HepG2 (cell line): Measurements from ENCODE around the gene MRPL14. TPM values are rescaled to one million over a fixed set of nuclear protein-coding genes. Genes with fewer than 3 reads are reported as not detected.
A peak's percentile ranks its signal among the peaks of the same experiment; 100 is the strongest.

Source experiments
- ATAC-seq: fragments of 200-7000 bp; cut with Tn5 transposase; 3 replicates; pipeline ENCODE4 v1.9.1; 2020; ENCODE audit warnings: mild to moderate bottlenecking, moderate library complexity
- BruUV-seq: library from RNA; stranded (reverse); fragments of 400-500 nt; replicated peaks from 2 replicates; lab custom pipeline; 2021; lab: Mats Ljungman, UMichigan
- CTCF ChIA-PET: fragments of 300-600 bp; formaldehyde crosslinking; extraction: SDS; loops from one replicate; lab custom pipeline; 2021; ENCODE audit warnings: low total read pairs, inconsistent platforms, low intra/inter-chr PET ratio; lab: Yijun Ruan, JAX
- POLR2A ChIA-PET: fragments of 350-600 bp; sonication (Branson Sonifier 250); formaldehyde crosslinking; loops from one replicate; lab custom pipeline; 2020; ENCODE audit warnings: antibody characterized with exemption, inconsistent platforms; lab: Yijun Ruan, JAX
- DNase-seq: peaks from one replicate; pipeline ENCODE4 v3.0.0-alpha.2; 2015; ENCODE audit warnings: low spot score
- FAIRE-seq: peaks from 3 replicates; lab custom pipeline; 2011; peaks lifted over from hg19 to GRCh38; lab: Jason Lieb, UNC
- H2AFZ ChIP-seq: one replicate; pipeline ENCODE4 v1.6.1; 2011; ENCODE audit warnings: low read length, inconsistent platforms
- H3K27ac ChIP-seq: fragments of 300-600 bp; 3 replicates; pipeline ENCODE4 v1.8.0; 2011; ENCODE audit warnings: mixed run types, mild to moderate bottlenecking, mixed read lengths, low read length, inconsistent platforms; ENCODE audit not compliant: insufficient read depth; ENCODE audit errors: extremely low read length
- H3K27me3 ChIP-seq, 2 experiments: fragments of 200-600 bp in 1 of 2; 2 replicates in 1 of 2; 3 replicates in 1 of 2; pipeline versions ENCODE4 v1.6.0 to v1.8.0; 2011; ENCODE audit warnings: low read length in 2 of 2, mild to moderate bottlenecking in 2 of 2, moderate library complexity in 2 of 2, inconsistent platforms in 1 of 2; ENCODE audit not compliant: insufficient read depth in 2 of 2, control insufficient read depth in 1 of 2
- H3K36me3 ChIP-seq, 2 experiments: fragments of 200-600 bp in 1 of 2; replicated peaks in 1 of 2; 2 replicates in 1 of 2; 3 replicates in 1 of 2; pipeline versions ENCODE4 v1.5.1 to v1.8.0; 2011; ENCODE audit warnings: low read length in 2 of 2, inconsistent platforms in 1 of 2; ENCODE audit not compliant: insufficient read depth in 2 of 2, control insufficient read depth in 1 of 2
- H3K4me1 ChIP-seq: 2 replicates; pipeline ENCODE4 v1.5.1; 2012; ENCODE audit warnings: low read length, inconsistent platforms; ENCODE audit not compliant: insufficient read depth
- H3K4me2 ChIP-seq: 2 replicates; pipeline ENCODE4 v1.6.0; 2011; ENCODE audit warnings: low read depth, low read length, inconsistent platforms
- H3K4me3 ChIP-seq, 3 experiments: fragments of 200-600 bp in 1 of 3; sonication (generic), shearing (Covaris generic) in 1 of 3; replicated peaks in 1 of 3; 2 replicates each; pipeline ENCODE4 v1.5.1; 2011 to 2016; ENCODE audit warnings: low read length in 3 of 3, inconsistent platforms in 2 of 3, low read depth in 2 of 3, mild to moderate bottlenecking in 2 of 3, control low read depth in 1 of 3, mixed read lengths in 1 of 3; ENCODE audit not compliant: insufficient read depth in 1 of 3
- H3K79me2 ChIP-seq: one replicate; pipeline ENCODE4 v1.6.1; 2011; ENCODE audit warnings: low read length, inconsistent platforms; ENCODE audit not compliant: insufficient read depth
- H3K9ac ChIP-seq: 2 replicates; pipeline ENCODE4 v1.6.0; 2011; ENCODE audit warnings: mild to moderate bottlenecking, low read depth, low read length, inconsistent platforms; ENCODE audit not compliant: insufficient read depth
- H3K9me3 ChIP-seq: 2 replicates; pipeline ENCODE4 v1.5.1; 2012; ENCODE audit warnings: mild to moderate bottlenecking, low read length
- H4K20me1 ChIP-seq: 2 replicates; pipeline ENCODE4 v1.6.0; 2011; ENCODE audit warnings: inconsistent platforms, mild to moderate bottlenecking, low read length, moderate library complexity; ENCODE audit not compliant: insufficient read depth
- AKAP8 ChIP-seq: sonication (generic); formaldehyde crosslinking; IDR thresholded peaks from 2 replicates; pipeline ENCODE4 v1.5.1; 2020; ENCODE audit warnings: mild to moderate bottlenecking, missing genetic modification reagents
- CREM ChIP-seq, 2 experiments: sonication (generic) in 1 of 2; formaldehyde crosslinking in 1 of 2; IDR thresholded peaks; 2 replicates each; pipeline versions ENCODE4 v1.4.0 to v1.6.1; 2016 to 2020; ENCODE audit warnings: antibody characterized with exemption in 1 of 2, mild to moderate bottlenecking in 1 of 2, missing genetic modification reagents in 1 of 2
- MYC ChIP-seq: sonication (generic); formaldehyde crosslinking; IDR thresholded peaks from 2 replicates; pipeline ENCODE4 v1.9.0; 2021; ENCODE audit warnings: missing genetic modification reagents, borderline replicate concordance
- NFYC ChIP-seq: IDR thresholded peaks from 2 replicates; pipeline ENCODE4 v1.6.1; 2016; ENCODE audit warnings: missing genetic modification reagents, missing compliant biosample characterization
- SP2 ChIP-seq: sonication (generic); formaldehyde crosslinking; IDR thresholded peaks from 2 replicates; pipeline ENCODE4 v1.5.1; 2020; ENCODE audit warnings: mild to moderate bottlenecking, missing genetic modification reagents
- TEAD3 ChIP-seq: optimal IDR thresholded peaks from 2 replicates; pipeline ENCODE3; 2016; ENCODE audit warnings: borderline replicate concordance
- ZFP90 ChIP-seq: sonication (generic); formaldehyde crosslinking; IDR thresholded peaks from 2 replicates; pipeline ENCODE4 v1.8.0; 2022; ENCODE audit warnings: missing genetic modification reagents, mild to moderate bottlenecking, inconsistent platforms, borderline replicate concordance
- ZMYM3 ChIP-seq: sonication (generic); formaldehyde crosslinking; IDR thresholded peaks from 2 replicates; pipeline ENCODE4 v1.5.1; 2020; ENCODE audit warnings: mild to moderate bottlenecking, missing genetic modification reagents
- ZNF260 ChIP-seq: sonication (generic); formaldehyde crosslinking; IDR thresholded peaks from 2 replicates; pipeline ENCODE4 v1.4.0; 2020; ENCODE audit warnings: missing genetic modification reagents, low read depth, mild to moderate bottlenecking, borderline replicate concordance
- ZNF263 ChIP-seq: sonication (generic); formaldehyde crosslinking; IDR thresholded peaks from 2 replicates; pipeline ENCODE4 v1.4.0; 2020; ENCODE audit warnings: missing genetic modification reagents
- ZNF430 ChIP-seq: sonication (generic); formaldehyde crosslinking; IDR thresholded peaks from 2 replicates; pipeline ENCODE4 v1.9.0; 2021; ENCODE audit warnings: mild to moderate bottlenecking, missing genetic modification reagents
- ZNF501 ChIP-seq: sonication (generic); formaldehyde crosslinking; IDR thresholded peaks from 2 replicates; pipeline ENCODE4 v1.5.1; 2020; ENCODE audit warnings: mild to moderate bottlenecking, moderate library complexity, missing genetic modification reagents
- ZNF598 ChIP-seq: sonication (generic); formaldehyde crosslinking; IDR thresholded peaks from 2 replicates; pipeline ENCODE4 v1.5.1; 2020; ENCODE audit warnings: mild to moderate bottlenecking, missing genetic modification reagents, borderline replicate concordance
- ZNF629 ChIP-seq: sonication (generic); formaldehyde crosslinking; conservative IDR thresholded peaks from 2 replicates; pipeline ENCODE4 v1.5.0; 2020; ENCODE audit warnings: missing genetic modification reagents
- ZSCAN31 ChIP-seq: sonication (generic); formaldehyde crosslinking; IDR thresholded peaks from 2 replicates; pipeline ENCODE4 v1.5.0; 2020; ENCODE audit warnings: low read depth, mild to moderate bottlenecking, missing genetic modification reagents
- WGBS: methylation state at CpG from one replicate; pipeline ENCODE4 v1.1.6; 2017; ENCODE audit warnings: low lambda C conversion rate; 5-methylcytosine and 5-hydroxymethylcytosine counted together
- in situ Hi-C: cut with HindIII; loops from 2 replicates; pipeline ENCODE4 v1.10.0; 2017; ENCODE audit warnings: low pct_unique_long_range_greater_than_20kb; ENCODE audit not compliant: extremely low pct_ligation_motif_present
- intact Hi-C: fragments of 100-400 bp; cut with micrococcal nuclease; formaldehyde crosslinking; loops from one replicate; pipeline ENCODE4 v1.10.0; 2022; ENCODE audit not compliant: unreplicated experiment
- polyA plus RNA-seq, 8 experiments: library from polyadenylated mRNA; depleted of rRNA in 3 of 8; stranded (reverse) in 7 of 8; unstranded in 1 of 8; fragments of >200 nt; fragmentation: Illumina TruSeq in 4 of 8; extraction: Trizol in 4 of 8; gene quantifications; 2 replicates each; pipeline versions ENCODE4 v1.2.1 to v1.2.3, GENCODE V29; 2011 to 2016; ENCODE audit warnings: low read depth in 4 of 8, missing spikeins in 1 of 8, mixed read lengths in 1 of 8; ENCODE audit not compliant: insufficient read depth in 1 of 8
- total RNA-seq, 5 experiments: library from RNA; depleted of rRNA; stranded (reverse); fragments of >200 nt; fragmentation: Illumina TruSeq; extraction: Trizol; gene quantifications; 2 replicates each; pipeline ENCODE4 v1.2.3, GENCODE V29; 2016; ENCODE audit warnings: low read depth in 1 of 5
- TF ChIP-seq, protein P1 (sequence below): fragments of 450-650 bp; IDR thresholded peaks from 2 replicates; pipeline ENCODE4 v1.6.1; 2017; ENCODE audit warnings: mild to moderate bottlenecking
- TF ChIP-seq, protein P2 (sequence below): sonication (generic); IDR thresholded peaks from 2 replicates; pipeline ENCODE4 v1.6.1; 2016; ENCODE audit warnings: low read depth, borderline replicate concordance
- TF ChIP-seq, protein P3 (sequence below): sonication (generic); formaldehyde crosslinking; IDR thresholded peaks from 2 replicates; pipeline ENCODE4 v1.9.0; 2022; ENCODE audit warnings: low read depth, missing genetic modification reagents

MRPL14 gene
- total and polyA plus RNA-seq, 2 of the 13 experiments (the other 11 are each of a cell fraction or from before 2014, with no cell fraction given) = 157 to 178 TPM

DNA sequence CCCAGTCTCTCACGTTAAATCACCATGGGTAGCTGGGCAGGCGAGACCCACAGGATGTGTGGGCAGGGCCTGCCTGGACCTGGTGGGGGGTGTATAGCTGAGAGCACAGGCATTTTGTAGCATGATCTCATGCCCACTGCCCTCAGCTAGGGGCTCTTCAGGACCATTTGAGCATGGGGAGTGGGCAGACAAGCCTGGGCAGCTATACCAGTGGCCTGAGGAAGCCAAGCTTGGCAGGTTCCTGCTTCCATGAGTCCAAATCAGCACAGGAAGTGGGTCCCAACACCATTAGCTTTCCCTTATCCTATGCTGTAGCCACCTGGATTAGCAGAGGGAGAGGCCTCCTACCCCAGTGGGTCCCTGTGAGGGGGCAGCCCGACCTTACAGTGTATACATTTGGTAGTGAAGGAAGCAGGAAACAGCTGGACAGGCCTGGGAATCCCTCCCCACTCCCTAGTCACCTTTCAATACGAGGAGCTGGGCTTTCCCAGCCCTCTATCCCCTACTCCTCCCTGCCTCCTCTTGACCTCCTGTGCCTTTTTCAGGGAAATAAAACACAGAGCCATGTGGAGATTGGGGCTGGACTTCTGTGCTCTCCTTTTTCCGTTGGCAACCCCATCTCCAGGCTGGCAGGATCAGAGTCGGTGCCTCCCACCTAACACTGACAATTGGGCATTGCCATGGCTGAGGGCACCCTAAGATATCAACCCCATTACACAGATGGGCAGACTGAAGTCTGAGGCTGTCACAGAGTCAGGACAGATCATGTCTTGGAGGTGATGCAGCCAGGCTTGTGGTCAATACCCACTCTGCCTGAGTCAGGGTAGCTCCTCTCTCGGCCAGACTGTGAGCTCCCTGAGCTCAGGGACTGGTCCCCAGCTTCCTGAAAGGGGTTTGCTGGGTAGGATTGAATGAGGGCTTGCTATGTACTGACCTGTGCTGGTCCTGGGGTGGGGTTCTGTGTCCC, 59.8 kb downstream of the MRPL14 start:
- Histone ChIP-seq H3K9ac (no peak overlapping the region), H3K36me3 (no peaks in the 10 kb centered on the region), H3K9me3 (no peaks in the 10 kb centered on the region), H3K27me3 (peaks cover 2 to 17% of the 10 kb centered on the region in 2 experiments; a peak in 4 of 5 replicates), H3K4me2 (no peak overlapping the region), H3K79me2 (no peaks in the 10 kb centered on the region), H2AFZ (no peak overlapping the region), H4K20me1 (no peaks in the 10 kb centered on the region), H3K27ac (no peak overlapping the region), H3K4me3 (no peak overlapping the region), H3K4me1 (peaks cover 78% of the 10 kb centered on the region)
- BruUV-seq = no TSS peak
- 36% methylated on average over 7 of the region's 7 CpGs for WGBS
- no peak for FAIRE-seq
- in situ Hi-C loops (no loop called here), intact Hi-C loops (no loop called here)
- DNase-seq = no peak
- ATAC-seq = no peak
- POLR2A ChIA-PET = interaction anchor here (0.6 to 1.1 kb wide), 2 partner anchors 299 to 461 kb away, joined by 3 read pairs; no protein-coding TSS in a partner anchor
- CTCF ChIA-PET = no interaction called here
- TF ChIP-seq, protein P1, sequence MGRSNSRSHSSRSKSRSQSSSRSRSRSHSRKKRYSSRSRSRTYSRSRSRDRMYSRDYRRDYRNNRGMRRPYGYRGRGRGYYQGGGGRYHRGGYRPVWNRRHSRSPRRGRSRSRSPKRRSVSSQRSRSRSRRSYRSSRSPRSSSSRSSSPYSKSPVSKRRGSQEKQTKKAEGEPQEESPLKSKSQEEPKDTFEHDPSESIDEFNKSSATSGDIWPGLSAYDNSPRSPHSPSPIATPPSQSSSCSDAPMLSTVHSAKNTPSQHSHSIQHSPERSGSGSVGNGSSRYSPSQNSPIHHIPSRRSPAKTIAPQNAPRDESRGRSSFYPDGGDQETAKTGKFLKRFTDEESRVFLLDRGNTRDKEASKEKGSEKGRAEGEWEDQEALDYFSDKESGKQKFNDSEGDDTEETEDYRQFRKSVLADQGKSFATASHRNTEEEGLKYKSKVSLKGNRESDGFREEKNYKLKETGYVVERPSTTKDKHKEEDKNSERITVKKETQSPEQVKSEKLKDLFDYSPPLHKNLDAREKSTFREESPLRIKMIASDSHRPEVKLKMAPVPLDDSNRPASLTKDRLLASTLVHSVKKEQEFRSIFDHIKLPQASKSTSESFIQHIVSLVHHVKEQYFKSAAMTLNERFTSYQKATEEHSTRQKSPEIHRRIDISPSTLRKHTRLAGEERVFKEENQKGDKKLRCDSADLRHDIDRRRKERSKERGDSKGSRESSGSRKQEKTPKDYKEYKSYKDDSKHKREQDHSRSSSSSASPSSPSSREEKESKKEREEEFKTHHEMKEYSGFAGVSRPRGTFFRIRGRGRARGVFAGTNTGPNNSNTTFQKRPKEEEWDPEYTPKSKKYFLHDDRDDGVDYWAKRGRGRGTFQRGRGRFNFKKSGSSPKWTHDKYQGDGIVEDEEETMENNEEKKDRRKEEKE = no peak
- TF ChIP-seq MYC (peak; percentile 33; the same call in 1 of the 2 replicates), ZFP90 (no peak), CREM (IDR thresholded peaks at IDR 0.05) (no peak), CREM (CRISPR knock-in tag; IDR thresholded peaks at IDR 0.05) (no peak), ZNF263 (CRISPR knock-in tag) (0 out of 2 replicates have a peak, but pooled peaks have one; percentile 7), AKAP8 (CRISPR knock-in tag) (peak; percentile 30; the same call in 1 of the 2 replicates), ZNF629 (peak; percentile 92), NFYC (CRISPR knock-in tag) (no peak), SP2 (0 out of 2 replicates have a peak, but pooled peaks have one; percentile 16), ZNF501 (0 out of 2 replicates have a peak, but pooled peaks have one; percentile 34), ZMYM3 (peak; percentile 79), ZNF430 (CRISPR knock-in tag) (peak; percentile 55; the same call in 1 of the 2 replicates), ZSCAN31 (CRISPR knock-in tag) (0 out of 2 replicates have a peak, but pooled peaks have one; percentile 22), ZNF598 (CRISPR knock-in tag) (no peak), TEAD3 (CRISPR knock-in tag) (peak; percentile 20), ZNF260 (CRISPR knock-in tag) (no peak)
- TF ChIP-seq, protein P2, sequence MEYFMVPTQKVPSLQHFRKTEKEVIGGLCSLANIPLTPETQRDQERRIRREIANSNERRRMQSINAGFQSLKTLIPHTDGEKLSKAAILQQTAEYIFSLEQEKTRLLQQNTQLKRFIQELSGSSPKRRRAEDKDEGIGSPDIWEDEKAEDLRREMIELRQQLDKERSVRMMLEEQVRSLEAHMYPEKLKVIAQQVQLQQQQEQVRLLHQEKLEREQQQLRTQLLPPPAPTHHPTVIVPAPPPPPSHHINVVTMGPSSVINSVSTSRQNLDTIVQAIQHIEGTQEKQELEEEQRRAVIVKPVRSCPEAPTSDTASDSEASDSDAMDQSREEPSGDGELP = peak; percentile 44; the same call in 1 of the 2 replicates
- TF ChIP-seq, protein P3, sequence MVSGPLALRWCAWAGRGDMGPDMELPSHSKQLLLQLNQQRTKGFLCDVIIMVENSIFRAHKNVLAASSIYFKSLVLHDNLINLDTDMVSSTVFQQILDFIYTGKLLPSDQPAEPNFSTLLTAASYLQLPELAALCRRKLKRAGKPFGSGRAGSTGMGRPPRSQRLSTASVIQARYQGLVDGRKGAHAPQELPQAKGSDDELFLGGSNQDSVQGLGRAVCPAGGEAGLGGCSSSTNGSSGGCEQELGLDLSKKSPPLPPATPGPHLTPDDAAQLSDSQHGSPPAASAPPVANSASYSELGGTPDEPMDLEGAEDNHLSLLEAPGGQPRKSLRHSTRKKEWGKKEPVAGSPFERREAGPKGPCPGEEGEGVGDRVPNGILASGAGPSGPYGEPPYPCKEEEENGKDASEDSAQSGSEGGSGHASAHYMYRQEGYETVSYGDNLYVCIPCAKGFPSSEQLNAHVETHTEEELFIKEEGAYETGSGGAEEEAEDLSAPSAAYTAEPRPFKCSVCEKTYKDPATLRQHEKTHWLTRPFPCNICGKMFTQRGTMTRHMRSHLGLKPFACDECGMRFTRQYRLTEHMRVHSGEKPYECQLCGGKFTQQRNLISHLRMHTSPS (CRISPR knock-in tag) = 0 out of 2 replicates have a peak, but pooled peaks have one; percentile 20
